ENCODE data around the gene FAM236A.
"Not testable (repeated sequence)": the region's sequence is repeated elsewhere in the genome, so short reads cannot be mapped to it uniquely, and the experiment has no call there.

FAM236A gene

DNA sequence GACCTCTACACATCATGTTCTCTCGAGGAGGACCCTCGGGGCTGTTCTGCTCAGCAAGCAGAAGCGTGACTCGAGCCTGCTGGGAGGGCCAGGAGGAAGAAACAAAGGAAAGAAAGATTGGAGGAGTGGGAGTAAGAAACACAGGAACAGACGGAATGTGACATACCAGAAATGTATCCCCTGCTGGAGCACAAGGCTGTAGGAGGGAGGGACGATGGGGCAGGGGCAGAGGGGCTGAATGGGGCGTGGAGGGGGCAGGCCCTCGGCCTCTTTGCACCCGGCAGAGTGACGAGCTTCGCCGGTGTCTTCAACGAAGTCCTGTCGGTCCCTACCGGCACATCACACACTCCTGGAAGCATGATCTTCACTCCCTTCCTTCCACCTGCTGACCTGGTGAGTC, at the start of gene FAM236A:
TSS of gene FAM236A (plus strand) at position 301 of the 400 bp plus-strand sequence. CDS start at position 358, 57 bp downstream.
- DNase-seq, result not testable (repeated sequence)

DNA sequence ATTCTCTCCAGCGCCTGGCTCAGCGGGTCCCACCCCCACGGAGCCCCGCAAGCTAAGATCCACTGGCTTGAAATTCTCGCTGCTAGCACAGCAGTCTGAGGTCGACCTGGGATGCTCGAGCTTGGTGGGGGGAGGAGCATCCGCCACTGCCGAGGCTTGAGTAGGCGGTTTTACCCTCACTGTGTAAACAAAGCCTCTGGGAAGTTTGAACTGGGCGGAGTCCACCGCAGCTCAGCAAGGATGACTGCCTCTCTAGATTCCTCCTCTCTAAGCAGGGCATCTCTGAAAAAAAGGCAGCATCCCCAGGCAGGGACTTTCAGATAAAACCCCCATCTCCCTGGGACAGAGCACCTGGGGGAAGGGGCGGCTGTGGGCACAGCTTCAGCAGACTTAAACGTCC, 48.3 kb upstream of the FAM236A start:
- not testable (repeated sequence) for DNase-seq

DNA sequence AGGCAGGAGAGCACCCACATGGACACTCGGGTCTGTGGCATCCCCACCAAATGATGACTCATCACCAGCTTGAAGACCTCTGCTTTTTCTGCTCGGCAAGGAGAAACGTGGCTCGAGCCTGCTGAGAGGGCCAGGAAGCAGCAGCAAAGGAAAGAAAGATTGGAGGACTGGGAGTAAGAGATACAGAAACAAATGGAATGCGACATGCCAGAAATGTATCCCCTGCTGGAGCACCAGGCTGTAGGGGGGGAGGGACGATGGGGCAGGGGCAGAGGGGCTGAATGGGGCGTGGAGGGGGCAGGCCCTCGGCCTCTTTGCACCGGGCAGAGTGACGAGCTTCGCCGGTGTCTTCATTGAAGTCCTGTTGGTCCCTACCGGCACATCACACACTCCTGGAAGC, 25.7 kb upstream of the FAM236A start, which contains the start of gene FAM236C:
TSS of gene FAM236C (plus strand) at position 301 of the 400 bp plus-strand sequence. CDS start 100 bp downstream, outside the sequence.
- not testable (repeated sequence) for DNase-seq

DNA sequence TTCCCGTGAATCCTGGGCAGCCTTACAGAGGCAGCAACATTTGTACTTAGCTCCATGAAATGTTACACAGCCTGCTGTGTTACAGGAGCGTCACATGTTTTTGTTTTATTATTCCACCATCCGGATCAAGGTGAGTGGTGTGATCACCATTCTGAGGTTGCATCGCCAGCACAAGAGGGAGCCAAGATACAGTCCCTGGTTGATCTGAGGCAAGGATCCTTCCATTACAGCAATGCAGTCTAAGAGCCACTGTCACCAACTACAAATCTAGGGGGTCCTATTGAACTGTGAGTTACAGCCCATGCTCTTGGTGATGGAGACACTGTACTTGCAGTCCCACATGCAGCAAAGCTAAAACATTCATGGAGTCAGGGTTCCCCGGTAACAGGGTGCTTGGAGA, 21.9 kb upstream of the FAM236A start:
- DNase-seq, result not testable (repeated sequence)

DNA sequence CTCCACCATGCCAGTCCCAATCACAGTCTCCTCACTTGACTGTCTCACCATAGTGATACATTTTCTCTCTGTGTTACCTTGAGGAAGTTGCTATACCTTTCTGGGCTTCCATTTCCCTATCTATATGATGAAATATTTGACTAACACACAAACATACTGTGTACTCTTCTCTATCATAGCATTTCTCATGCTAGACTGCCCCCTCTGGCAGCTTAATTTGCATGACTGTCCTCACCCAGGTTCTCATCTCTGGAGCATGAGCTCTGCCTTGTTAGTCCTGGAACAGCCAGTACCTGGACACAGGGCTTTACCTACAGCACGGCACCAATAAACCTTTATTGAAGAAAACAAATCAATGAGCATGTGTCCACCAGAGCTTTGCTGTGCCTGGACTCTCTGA, 5.7 kb upstream of the FAM236A start:
- DNase-seq, result not testable (repeated sequence)

- not testable (repeated sequence) for DNase-seq
Observed at GRCh38 chrX:72936455-72936854, 1.6 kb upstream of the FAM236A start.

DNA sequence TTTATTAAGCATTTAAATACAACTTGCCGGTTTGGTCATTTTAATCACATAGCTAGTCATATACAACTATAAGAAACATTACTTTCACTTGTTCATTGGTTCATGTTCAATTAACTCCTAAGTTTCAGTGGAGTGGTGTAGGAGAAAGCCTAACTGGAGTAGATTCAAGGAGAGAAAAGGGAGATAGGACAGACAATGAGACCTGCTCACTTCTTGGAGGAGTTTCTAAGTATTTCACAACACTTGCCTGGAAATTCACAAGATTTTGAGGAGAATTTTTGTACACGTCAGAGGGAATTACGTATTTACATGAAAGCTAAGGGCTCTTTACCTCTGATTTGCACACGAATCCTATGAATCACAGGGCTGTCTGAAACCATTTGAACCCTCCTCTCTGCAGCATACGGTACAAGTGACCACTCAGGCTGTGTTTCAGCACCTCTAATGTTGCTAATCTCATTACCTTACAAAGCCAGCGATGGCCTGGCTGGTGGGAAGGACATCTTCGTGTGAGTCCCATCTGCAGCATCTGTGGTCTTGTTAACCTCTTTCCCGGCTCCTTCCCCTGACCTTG, 1.0 kb upstream of the FAM236A start:
- DNase-seq, result not testable (repeated sequence)

GRCh38 chrX:72942272-72942671, 4.3 kb downstream of the FAM236A start:
- not testable (repeated sequence) for DNase-seq

DNA sequence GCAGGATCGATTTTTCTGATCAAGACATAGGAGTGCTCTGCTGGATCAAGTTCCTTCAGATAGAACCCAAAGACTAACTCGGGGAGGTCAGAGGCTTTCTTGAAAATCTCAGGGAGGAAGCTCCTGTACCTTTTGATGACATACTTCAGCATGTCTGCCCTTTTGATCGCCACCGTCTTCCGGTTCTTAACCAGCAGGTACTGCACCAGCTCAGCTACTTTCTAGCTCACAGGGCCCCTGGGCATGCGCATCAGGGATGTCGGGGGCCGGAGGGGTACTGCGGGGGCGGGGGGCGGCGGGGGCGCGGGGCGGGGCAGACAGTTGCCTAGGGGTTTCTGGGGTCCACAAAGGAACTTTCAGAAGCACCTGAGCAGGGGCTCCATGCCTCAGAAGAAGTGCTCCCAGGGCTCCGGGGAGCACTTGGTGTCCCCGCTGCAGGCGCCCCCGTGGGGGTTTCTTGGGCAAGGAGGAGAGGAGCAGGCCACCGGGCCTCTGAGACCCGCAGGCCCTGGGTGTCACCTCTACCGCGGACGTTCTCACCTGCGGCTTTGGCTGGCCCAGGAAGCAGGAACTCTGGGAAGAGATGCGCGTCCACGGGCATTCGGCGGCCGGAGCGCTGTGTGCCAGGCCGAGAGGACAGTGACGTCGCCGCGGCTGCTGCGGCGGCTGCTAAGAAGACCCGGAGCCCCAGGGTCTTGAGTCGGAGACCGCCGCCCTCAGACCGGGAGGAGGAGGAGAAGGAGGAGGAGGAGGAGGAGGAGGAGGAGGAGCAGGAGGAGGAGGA, 5.2 kb downstream of the FAM236A start:
- DNase-seq, result not testable (repeated sequence)

- DNase-seq, result not testable (repeated sequence)
Observed at GRCh38 chrX:72943819-72944169, 5.8 kb downstream of the FAM236A start, which contains the start of gene DMRTC1. Gene DMRTC1 (minus strand): TSS chrX:72943837. CDS start chrX:72875694, 68,143 bp downstream.

DNA sequence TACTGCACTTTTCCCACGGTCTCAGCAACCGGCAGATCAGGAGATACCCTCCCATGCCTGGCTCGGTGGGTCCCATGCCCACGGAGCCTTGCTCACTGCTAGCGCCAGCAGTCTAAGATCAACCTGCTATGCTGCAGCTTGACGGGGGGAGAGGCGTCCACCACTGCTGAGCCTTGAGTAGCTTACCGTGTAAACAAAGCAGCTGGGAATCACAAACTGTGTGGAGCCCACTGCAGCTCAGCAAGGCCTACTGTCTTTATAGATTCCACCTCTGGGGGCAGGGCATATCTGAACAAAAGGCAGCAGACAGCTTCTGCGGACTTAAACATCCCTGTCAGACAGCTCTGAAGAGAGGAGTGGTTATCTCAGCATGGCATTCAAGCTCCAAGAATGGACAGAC, 22.0 kb downstream of the FAM236A start:
- not testable (repeated sequence) for DNase-seq

DNA sequence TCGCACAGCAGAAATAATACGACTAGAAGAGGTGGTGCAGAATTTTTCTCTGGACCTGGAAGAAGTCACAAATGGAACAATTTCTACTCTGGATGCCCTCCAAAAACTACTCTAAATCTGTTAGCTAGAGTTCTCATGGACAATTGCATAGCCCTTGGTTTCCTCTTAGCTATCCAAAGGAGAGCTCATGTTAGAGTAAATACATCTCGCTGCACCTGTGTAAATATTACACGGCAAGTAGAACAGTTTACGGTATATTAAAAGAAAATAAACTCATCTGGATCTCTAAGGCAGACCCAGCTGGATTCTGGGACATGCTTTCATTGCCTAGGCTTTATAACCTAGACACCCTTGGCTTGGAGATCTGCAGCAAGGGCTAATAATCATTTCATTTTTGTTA, 33.9 kb downstream of the FAM236A start:
- not testable (repeated sequence) for DNase-seq

DNA sequence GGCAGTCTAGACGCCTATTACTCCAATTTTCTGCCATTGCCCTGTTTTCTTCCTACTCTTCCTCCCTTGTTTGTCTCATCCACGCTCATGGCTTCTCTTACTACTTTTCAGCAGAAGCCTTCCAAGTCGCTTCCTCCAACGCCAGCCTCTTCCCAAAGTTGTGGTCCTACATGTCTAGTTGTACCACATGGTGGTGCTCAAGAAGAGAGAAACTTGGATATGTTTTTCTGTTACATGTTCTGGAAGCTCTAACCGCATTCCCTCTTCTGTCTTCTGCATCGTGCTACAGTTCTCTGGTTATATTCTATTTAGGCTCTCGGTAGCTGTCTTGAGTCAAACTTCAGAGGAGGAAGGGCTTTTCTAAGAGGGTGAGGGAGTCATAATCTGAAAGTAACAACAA, 36.9 kb downstream of the FAM236A start:
- DNase-seq, result not testable (repeated sequence)

GRCh38 chrX:72980894-72981469, 43.0 kb downstream of the FAM236A start:
- not testable (repeated sequence) for DNase-seq
